ENCODE data around the gene CYTH1. TPM values are rescaled to one million over a fixed set of nuclear protein-coding genes. Genes with fewer than 3 reads are reported as not detected.

CYTH1 gene
- polyA plus RNA-seq, 1 of the 3 experiments (the other 2 are of a cell fraction): 23.8 TPM

DNA sequence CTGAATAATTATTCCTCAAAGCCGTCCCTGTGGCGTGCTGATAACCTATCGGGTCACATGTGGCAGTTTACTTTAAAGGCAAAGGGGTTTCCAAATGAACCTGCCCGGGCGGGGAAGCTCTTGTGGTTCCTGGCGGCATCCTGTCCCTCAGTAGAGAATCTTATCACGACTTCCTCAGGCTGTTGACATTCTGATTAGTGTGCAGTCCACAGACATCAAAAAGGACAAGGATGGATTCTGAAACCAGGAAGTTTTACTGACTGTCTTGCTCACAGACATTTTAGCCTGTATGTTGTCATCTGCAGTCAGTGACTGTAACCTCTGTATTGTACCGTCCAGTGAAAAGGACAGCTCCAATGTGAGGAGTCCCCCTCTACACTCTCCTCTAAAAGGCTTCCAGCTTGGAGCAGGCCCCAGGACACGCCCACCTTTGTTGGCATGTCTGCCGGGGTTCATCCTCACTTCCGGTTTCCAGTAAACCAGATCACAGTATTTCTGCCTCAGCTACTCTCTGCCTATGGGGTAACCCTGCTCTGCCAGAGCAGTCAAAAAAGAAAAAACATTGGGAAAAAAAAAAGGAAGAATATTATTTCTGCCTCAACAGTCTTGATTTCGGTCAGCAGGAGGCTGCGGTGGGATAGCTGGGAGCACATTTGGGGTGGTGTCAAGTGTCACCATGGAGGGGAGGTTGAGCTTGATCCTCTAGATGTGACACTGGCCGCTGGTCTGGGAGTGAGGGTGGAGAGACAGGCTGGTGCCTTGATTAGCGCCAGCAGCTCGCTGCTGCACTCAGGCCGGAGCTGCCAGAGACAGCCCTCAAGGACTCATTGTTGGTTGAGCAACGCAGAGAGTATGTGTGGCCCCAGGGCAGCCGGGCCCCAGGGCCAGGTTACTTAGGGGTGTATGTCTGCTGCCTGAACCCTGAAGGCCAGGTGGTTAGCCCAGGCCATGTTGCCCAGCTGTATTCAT, 115.8 kb downstream of the CYTH1 start:
- peaks cover 0 to 14% of the 10 kb centered on the region in 2 experiments; a peak in 1 of 4 replicates for H3K4me1 ChIP-seq (ENCODE audit: control insufficient read depth in 1 of 2, insufficient read depth in 2 of 2, low read depth in 1 of 2, low read length in 1 of 2)
- no peaks in the 10 kb centered on the region for H3K79me2 ChIP-seq (ENCODE audit: insufficient read depth)
- no peak overlapping the region for H3K9ac ChIP-seq
- ChIA-PET POLR2A (interaction anchor here (0.6 to 1.7 kb wide), 2 partner anchors 9 to 277 kb away, joined by 4 read pairs; no protein-coding TSS in a partner anchor), CTCF (interaction anchor here (1.1 to 1.7 kb wide), 8 partner anchors 8 to 245 kb away, joined by 3 to 9 read pairs (median 4); no protein-coding TSS in a partner anchor)
- H3K36me3 ChIP-seq (replicated peaks in 1 of 2; ENCODE audit: control insufficient read depth in 1 of 2, insufficient read depth in 2 of 2, low read length in 1 of 2): no peaks in the 10 kb centered on the region
- DNase-seq: no peak
- TF ChIP-seq USF2 (IDR thresholded peaks at IDR 0.05; ENCODE audit: borderline replicate concordance, low read depth, low read length): no peak
- TF ChIP-seq TCF12 (IDR thresholded peaks at IDR 0.05): no peak
- TF ChIP-seq JUND (IDR thresholded peaks at IDR 0.05): no peak
- no peak for TF ChIP-seq GABPA (IDR thresholded peaks at IDR 0.05; ENCODE audit: low read depth)
- TF ChIP-seq CHD2 (IDR thresholded peaks at IDR 0.05; ENCODE audit: low read length, partially characterized antibody): no peak
- TF ChIP-seq, protein P1, sequence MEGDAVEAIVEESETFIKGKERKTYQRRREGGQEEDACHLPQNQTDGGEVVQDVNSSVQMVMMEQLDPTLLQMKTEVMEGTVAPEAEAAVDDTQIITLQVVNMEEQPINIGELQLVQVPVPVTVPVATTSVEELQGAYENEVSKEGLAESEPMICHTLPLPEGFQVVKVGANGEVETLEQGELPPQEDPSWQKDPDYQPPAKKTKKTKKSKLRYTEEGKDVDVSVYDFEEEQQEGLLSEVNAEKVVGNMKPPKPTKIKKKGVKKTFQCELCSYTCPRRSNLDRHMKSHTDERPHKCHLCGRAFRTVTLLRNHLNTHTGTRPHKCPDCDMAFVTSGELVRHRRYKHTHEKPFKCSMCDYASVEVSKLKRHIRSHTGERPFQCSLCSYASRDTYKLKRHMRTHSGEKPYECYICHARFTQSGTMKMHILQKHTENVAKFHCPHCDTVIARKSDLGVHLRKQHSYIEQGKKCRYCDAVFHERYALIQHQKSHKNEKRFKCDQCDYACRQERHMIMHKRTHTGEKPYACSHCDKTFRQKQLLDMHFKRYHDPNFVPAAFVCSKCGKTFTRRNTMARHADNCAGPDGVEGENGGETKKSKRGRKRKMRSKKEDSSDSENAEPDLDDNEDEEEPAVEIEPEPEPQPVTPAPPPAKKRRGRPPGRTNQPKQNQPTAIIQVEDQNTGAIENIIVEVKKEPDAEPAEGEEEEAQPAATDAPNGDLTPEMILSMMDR (IDR thresholded peaks at IDR 0.05): no peak
- no peak for TF ChIP-seq FOXM1 (IDR thresholded peaks at IDR 0.05; ENCODE audit: low read depth)
- no peak for TF ChIP-seq REST (IDR thresholded peaks at IDR 0.05; ENCODE audit: low read depth, low read length)
- no peak for TF ChIP-seq SMC3 (IDR thresholded peaks at IDR 0.05; ENCODE audit: low read depth, low read length)
- TF ChIP-seq NRF1 (IDR thresholded peaks at IDR 0.05; ENCODE audit: low read depth, low read length): no peak
- no peak for TF ChIP-seq NFIC (IDR thresholded peaks at IDR 0.05; ENCODE audit: borderline replicate concordance)
- no peak for TF ChIP-seq POLR2AphosphoS5 (IDR thresholded peaks at IDR 0.05; ENCODE audit: low read depth, low read length)
- no peak overlapping the region for H3K4me2 ChIP-seq
- no peaks in the 10 kb centered on the region for H3K9me3 ChIP-seq
- H3K27me3 ChIP-seq (ENCODE audit: insufficient read depth): no peaks in the 10 kb centered on the region
- H3K27ac ChIP-seq (ENCODE audit: low read depth in 2 of 2, low read length in 1 of 2): peak overlapping the region in 1 of 2 experiments; percentile 5; a peak in 1 of 4 replicates
- H4K20me1 ChIP-seq (ENCODE audit: insufficient read depth): no peaks in the 10 kb centered on the region
- H2AFZ ChIP-seq (ENCODE audit: low read depth): no peak overlapping the region
- H3K4me3 ChIP-seq (ENCODE audit: low read depth in 2 of 2, low read length in 1 of 2): no peak overlapping the region
- H3F3A ChIP-seq (replicated peaks; ENCODE audit: insufficient read depth): peaks cover 5% of the 10 kb centered on the region
- WGBS (ENCODE audit: low lambda C conversion rate): 86% methylated on average over 18 of the region's 19 CpGs
- no peaks in the 10 kb centered on the region for H3K9me2 ChIP-seq
